ENCODE measurements around the gene MTF2.

The MTF2 gene

GRCh38 chr1:93076268-93076667 is 2.8 kb upstream of the MTF2 start:
- TF ChIP-seq GATA2 (IDR thresholded peaks at IDR 0.05; ENCODE audit: low read depth, low read length), result no peak
- TF ChIP-seq GATA3 (IDR thresholded peaks at IDR 0.05; ENCODE audit: low read depth, low read length), result no peak

DNA sequence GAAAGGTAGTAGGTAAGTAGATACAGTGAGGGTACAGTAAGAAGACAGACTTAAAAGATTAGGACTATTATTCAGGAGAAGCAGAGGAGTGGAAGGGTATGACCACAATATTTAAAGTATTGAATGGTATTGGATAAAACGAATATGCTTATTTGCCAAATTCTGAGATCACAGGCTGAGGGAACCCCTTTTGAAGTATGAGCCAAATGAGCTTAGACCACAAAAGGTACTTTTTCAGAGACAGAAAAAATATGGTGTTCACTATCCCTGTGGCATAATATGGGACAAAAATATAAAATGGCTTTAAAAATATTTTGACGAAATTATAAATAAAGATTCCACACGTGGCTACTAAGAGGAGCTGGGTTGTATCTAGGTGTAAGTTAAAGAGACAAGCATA is 880 bp upstream of the MTF2 start:
- no peak for TF ChIP-seq GATA3 (IDR thresholded peaks at IDR 0.05; ENCODE audit: low read depth, low read length)
- no peak for TF ChIP-seq GATA2 (IDR thresholded peaks at IDR 0.05; ENCODE audit: low read depth, low read length)

DNA sequence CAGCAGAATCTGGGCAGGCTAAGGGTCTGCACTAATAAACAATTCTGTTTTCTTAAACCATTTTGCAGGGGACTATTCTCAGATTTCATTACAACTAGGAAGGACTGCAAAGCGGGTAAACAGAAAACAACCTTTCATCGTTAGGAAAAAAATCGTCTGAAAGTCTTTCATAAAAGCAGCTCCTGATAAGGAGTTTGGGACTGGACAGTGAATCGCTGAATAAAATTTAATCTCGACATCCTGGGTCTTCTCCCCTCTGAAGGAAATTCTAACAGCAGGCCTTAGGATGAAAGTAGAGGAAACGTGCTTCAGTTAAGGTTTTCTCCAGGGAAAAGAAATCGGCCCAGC is 471 bp upstream of the MTF2 start:
- TF ChIP-seq GATA3 (IDR thresholded peaks at IDR 0.05; ENCODE audit: low read depth, low read length), result no peak
- no peak for TF ChIP-seq GATA2 (IDR thresholded peaks at IDR 0.05; ENCODE audit: low read depth, low read length)

- TF ChIP-seq GATA2 (IDR thresholded peaks at IDR 0.05; ENCODE audit: low read depth, low read length) (no peak), GATA3 (IDR thresholded peaks at IDR 0.05; ENCODE audit: low read depth, low read length) (no peak)
These were observed 630 bp downstream of the MTF2 start for GRCh38 chr1:93079685-93080141.

DNA sequence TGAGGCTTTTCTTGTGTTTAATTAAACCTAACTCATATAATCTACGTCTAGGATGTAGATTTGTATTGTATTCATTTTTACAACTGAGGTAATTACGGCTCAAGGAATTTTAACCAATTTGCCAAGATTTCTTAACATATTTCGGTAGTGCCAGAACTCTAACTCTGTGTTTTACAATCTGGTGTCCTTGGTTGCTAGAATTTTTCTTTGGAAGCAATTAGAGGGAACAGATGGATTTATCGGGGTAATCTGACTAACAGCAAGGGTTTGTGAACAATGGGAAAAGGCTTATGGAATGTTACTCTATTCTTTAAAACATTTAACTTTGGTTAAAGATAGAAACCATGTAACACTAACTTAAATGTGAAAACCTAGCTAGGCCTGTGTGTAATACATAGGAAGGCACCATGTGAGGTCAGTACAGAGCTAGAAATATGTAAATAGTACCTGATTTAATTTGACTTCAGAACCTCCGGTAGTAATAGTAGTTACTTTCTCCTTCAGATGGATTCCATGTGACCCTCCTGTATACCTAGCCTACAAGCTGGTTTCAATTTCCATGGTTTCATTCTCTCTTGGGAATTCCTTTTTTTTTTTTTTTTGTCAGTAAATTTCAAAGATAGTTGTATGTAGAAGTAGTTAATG is 1.2 kb downstream of the MTF2 start:
- no peak for TF ChIP-seq GATA2 (IDR thresholded peaks at IDR 0.05; ENCODE audit: low read depth, low read length)
- TF ChIP-seq GATA3 (IDR thresholded peaks at IDR 0.05; ENCODE audit: low read depth, low read length), result no peak

- no peak for TF ChIP-seq GATA3 (IDR thresholded peaks at IDR 0.05; ENCODE audit: low read depth, low read length)
- no peak for TF ChIP-seq GATA2 (IDR thresholded peaks at IDR 0.05; ENCODE audit: low read depth, low read length)
These were observed 2.6 kb downstream of the MTF2 start for GRCh38 chr1:93081716-93082115.

DNA sequence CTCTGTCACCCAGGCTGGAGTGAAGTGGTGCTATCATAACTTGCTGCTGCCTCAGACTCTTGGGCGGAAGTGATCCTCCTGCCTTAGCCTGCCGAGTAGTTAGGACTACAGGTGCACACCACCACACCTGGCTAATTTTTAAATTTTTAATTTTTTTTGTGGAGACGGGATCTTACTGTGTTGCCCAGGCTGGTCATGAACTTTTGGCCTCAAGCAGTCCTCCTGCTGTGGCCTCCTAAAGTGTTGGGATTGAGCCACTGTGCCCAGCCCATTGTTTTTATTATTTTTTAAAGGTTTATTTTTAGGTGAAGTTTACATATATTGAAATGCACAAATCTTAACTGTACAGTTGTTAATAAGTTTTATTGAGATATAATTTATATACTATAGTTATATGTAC is 3.2 kb downstream of the MTF2 start:
- TF ChIP-seq GATA2 (IDR thresholded peaks at IDR 0.05; ENCODE audit: low read depth, low read length), result no peak
- no peak for TF ChIP-seq GATA3 (IDR thresholded peaks at IDR 0.05; ENCODE audit: low read depth, low read length)

GRCh38 chr1:93083979-93084378 is 4.9 kb downstream of the MTF2 start:
- TF ChIP-seq GATA2 (IDR thresholded peaks at IDR 0.05; ENCODE audit: low read depth, low read length), result no peak
- TF ChIP-seq GATA3 (IDR thresholded peaks at IDR 0.05; ENCODE audit: low read depth, low read length), result no peak

GRCh38 chr1:93087532-93087931 is 8.4 kb downstream of the MTF2 start:
- TF ChIP-seq GATA2 (IDR thresholded peaks at IDR 0.05; ENCODE audit: low read depth, low read length) (no peak), GATA3 (IDR thresholded peaks at IDR 0.05; ENCODE audit: low read depth, low read length) (no peak)

DNA sequence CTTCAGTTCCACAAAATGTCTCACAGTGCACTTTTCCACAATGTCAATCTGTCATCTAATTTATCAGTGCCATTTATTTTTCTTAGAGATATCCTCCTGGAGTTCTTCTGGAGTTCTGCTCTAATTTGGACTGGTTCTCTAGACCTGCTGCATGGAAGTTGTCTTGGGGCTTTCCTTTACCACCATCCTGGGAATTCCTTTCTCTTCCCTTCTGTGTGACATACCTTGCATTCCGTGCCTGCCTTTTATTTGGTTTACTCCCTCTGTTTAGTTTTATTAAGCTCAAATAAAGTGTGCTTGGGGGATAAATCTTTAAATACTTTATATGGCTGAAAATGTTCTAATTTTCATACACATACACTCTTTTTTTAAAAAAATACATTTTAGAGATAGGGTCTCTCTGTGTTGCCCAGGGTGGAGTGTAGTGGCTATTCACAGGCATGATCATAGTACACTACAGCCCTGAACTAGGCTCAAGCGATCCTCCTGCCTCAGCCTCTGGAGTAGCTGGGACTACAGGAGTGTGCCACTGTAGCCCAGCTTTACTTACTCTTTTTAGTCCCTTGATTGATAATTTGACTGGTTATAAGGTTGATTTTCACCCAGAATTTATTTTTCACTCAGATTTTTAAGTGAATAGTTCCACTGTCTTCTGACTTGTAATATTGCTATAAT is 14.4 kb downstream of the MTF2 start:
- no peak for TF ChIP-seq GATA2 (IDR thresholded peaks at IDR 0.05; ENCODE audit: low read depth, low read length)
- no peak for TF ChIP-seq GATA3 (IDR thresholded peaks at IDR 0.05; ENCODE audit: low read depth, low read length)

- no peak for TF ChIP-seq GATA3 (IDR thresholded peaks at IDR 0.05; ENCODE audit: low read depth, low read length)
- no peak for TF ChIP-seq GATA2 (IDR thresholded peaks at IDR 0.05; ENCODE audit: low read depth, low read length)
These were observed 16.9 kb downstream of the MTF2 start for GRCh38 chr1:93095804-93096585.

- TF ChIP-seq GATA3 (IDR thresholded peaks at IDR 0.05; ENCODE audit: low read depth, low read length), result no peak
- TF ChIP-seq GATA2 (IDR thresholded peaks at IDR 0.05; ENCODE audit: low read depth, low read length), result no peak
These were observed 23.1 kb downstream of the MTF2 start for GRCh38 chr1:93102142-93102541.

DNA sequence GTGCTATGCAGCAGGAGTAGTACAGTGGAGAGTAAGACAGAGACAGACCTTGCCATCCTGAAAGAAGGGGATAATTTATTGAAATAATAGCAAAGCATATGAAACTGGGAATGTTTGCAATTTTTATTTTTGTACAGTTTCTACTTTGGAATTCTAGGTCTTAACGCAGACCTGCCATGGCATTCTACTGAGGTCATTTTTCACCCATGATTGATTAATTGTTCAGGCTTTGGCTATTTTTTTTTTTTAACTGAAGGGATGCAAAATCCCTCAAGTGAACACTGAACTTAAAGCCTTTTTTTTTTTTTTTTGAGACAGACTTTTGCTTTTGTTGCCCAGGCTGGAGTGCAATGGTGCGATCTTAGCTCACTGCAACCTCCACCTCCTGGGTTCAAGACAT is 27.1 kb downstream of the MTF2 start:
- TF ChIP-seq GATA2 (IDR thresholded peaks at IDR 0.05; ENCODE audit: low read depth, low read length), result no peak
- TF ChIP-seq GATA3 (IDR thresholded peaks at IDR 0.05; ENCODE audit: low read depth, low read length), result no peak

DNA sequence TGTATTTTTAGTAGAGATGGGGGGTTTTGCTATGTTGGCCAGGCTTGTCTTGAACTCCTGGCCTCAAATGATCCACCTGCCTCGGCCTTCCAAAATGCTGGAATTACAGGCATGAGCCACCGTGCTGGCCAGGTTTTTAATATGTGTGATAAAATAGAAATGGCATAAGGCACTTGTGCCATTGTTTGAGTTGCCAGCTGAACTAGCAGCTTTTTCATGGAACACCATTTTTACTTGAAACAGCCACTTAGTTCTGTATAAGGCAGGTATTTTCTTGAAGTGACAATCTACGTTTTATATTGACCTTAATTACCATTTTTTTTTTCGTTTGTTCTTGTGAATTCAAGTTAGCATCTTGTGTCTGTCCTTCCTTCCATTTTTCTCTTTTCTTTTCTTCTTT is 28.3 kb downstream of the MTF2 start:
- no peak for TF ChIP-seq GATA3 (IDR thresholded peaks at IDR 0.05; ENCODE audit: low read depth, low read length)
- TF ChIP-seq GATA2 (IDR thresholded peaks at IDR 0.05; ENCODE audit: low read depth, low read length), result no peak

GRCh38 chr1:93108335-93108734 is 29.3 kb downstream of the MTF2 start:
- no peak for TF ChIP-seq GATA2 (IDR thresholded peaks at IDR 0.05; ENCODE audit: low read depth, low read length)
